LNCAP (cell line): Measurements from ENCODE around the gene RASGRP2.

Experiments used
- CTCF ChIP-seq: fragments of 450-650 bp; IDR thresholded peaks from 2 replicates; pipeline ENCODE4 v1.5.1; 2017; ENCODE audit warnings: mild to moderate bottlenecking

The RASGRP2 gene

GRCh38 chr11:64694821-64695365, 49.0 kb downstream of the RASGRP2 start:
- TF ChIP-seq CTCF = no peak

- no peak for TF ChIP-seq CTCF
These were observed 49.8 kb downstream of the RASGRP2 start for GRCh38 chr11:64694026-64694755.

- TF ChIP-seq CTCF = no peak
These were observed 51.1 kb downstream of the RASGRP2 start for GRCh38 chr11:64692764-64693331.

- TF ChIP-seq CTCF = no peak
These were observed 52.4 kb downstream of the RASGRP2 start for GRCh38 chr11:64691543-64691942.

- TF ChIP-seq CTCF = no peak
These were observed 53.7 kb downstream of the RASGRP2 start for GRCh38 chr11:64690235-64690634.

- peak; percentile 96 for TF ChIP-seq CTCF
These were observed 55.4 kb downstream of the RASGRP2 start for GRCh38 chr11:64688534-64688982.

- no peak for TF ChIP-seq CTCF
These were observed 56.1 kb downstream of the RASGRP2 start for GRCh38 chr11:64687643-64688533.
